Natural killer cell treated with Interleukin-12 subunit alpha and Interleukin-12 subunit beta and Interleukin-15 and Interleukin-18, amount 100 ng/mL, for 72 hours (primary cell): ENCODE data around the gene SNAPC3. TPM values are rescaled to one million over a fixed set of nuclear protein-coding genes. Genes with fewer than 3 reads are reported as not detected.
A peak's percentile ranks its signal among the peaks of the same experiment; 100 is the strongest.

Experiments used
- ATAC-seq, 2 donors: fragments of 150-1000 bp; cut with Tn5 transposase in 1 of 2; sonication (Bioruptor Pico), chemical (Tn5 transposase) in 1 of 2; 2 replicates each; pipeline ENCODE4 v1.10.0; 2021
- DNase-seq: peaks from one replicate; pipeline ENCODE4 v3.0.0; 2022; ENCODE audit warnings: low spot score
- H3K27ac Mint-ChIP-seq, 2 donors: 1 replicate in 1 of 2; 2 replicates in 1 of 2; pipeline ENCODE4 v1.8.0; 2022; ENCODE audit warnings: mixed read lengths in 2 of 2, mild to moderate bottlenecking in 1 of 2, moderate library complexity in 1 of 2
- H3K27me3 Mint-ChIP-seq, 2 donors: 1 replicate in 1 of 2; 2 replicates in 1 of 2; pipeline ENCODE4 v1.8.0; 2022; ENCODE audit warnings: mixed read lengths in 2 of 2
- H3K36me3 Mint-ChIP-seq: one replicate; pipeline ENCODE4 v1.8.0; 2022; ENCODE audit warnings: mixed read lengths
- H3K4me1 Mint-ChIP-seq, 2 donors: 1 replicate in 1 of 2; 2 replicates in 1 of 2; pipeline ENCODE4 v1.8.0; 2022; ENCODE audit warnings: low read depth in 2 of 2, mixed read lengths in 2 of 2, mild to moderate bottlenecking in 1 of 2
- H3K4me3 Mint-ChIP-seq: one replicate; pipeline ENCODE4 v1.8.0; 2022; ENCODE audit warnings: mixed read lengths
- H3K9me3 Mint-ChIP-seq: 2 replicates; pipeline ENCODE4 v1.8.0; 2022; ENCODE audit warnings: mixed read lengths
- total RNA-seq, 2 donors: library from RNA; stranded (reverse); gene quantifications; one replicate each; pipeline ENCODE4 v1.2.3, GENCODE V29; 2022

The SNAPC3 gene
- total RNA-seq, 2 donors from 2014 or later, result 27.2 to 38.3 TPM

DNA sequence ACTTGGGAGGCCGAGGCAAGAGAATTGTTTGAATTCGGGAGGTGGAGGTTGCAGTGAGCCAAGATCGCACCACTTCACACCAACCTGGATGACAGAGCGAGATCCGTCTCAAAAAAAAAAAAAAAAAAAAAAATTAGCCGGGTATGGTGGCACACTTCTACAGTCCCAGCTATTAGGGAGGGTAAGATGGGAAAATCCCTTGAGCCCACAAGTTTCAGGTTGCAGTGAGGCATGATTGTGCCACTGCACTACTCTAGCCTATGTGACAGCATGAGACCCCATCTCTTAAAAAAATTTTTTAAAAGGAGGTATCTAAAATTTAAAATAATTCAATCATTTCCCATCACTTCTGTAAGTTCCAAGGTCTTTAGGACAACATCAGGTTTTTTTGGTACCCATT is 62.1 kb downstream of the SNAPC3 start:
- Mint-ChIP-seq H3K27ac (peak overlapping the region in 1 of 2 donors; percentile 45), H3K36me3 (no peaks in the 10 kb centered on the region), H3K27me3 (no peaks in the 10 kb centered on the region), H3K4me1 (peaks cover 11 to 16% of the 10 kb centered on the region in 2 donors), H3K4me3 (no peak overlapping the region), H3K9me3 (no peaks in the 10 kb centered on the region)
- ATAC-seq (no peak), DNase-seq (no peak)

DNA sequence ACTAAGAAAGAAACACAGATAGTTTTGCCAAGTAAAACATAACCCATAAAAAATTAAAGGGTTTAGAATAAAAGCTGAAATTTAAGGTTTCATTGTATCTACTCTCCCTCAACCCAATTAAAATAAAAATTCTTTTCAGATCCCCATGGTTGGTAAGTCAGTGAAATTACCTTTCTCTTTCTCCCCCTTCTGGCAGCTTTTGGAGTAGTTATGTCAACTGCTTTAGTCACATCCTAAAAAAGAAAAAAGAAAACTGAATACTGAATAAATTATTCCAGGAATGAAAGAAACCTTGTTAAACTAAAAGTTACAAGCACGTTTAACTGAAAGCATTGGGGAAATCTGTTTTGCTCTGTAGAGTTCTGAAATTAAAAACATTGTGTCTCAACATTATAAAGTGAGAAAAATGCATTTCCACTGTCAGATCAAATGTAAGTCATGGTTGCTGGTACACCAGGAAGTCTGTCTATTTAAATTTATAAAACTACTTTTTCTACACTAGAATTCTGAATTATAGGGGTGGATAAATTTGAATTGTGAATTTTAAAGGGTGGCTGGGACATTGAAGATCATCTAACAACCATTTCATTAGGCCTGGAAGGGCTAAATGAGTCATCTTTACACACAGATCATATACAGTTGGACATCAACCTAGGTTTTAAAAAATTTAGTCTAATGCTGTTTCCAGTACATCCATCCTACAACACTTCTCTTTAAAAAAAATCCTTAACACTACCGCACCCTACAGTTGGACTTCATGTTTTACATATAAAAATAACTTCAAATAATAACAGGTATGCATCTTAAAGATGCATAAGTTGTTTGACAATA is 63.4 kb downstream of the SNAPC3 start:
- no peak for DNase-seq
- ATAC-seq, result no peak
- peak overlapping the region in 1 of 2 donors; percentile 45 for H3K27ac Mint-ChIP-seq

DNA sequence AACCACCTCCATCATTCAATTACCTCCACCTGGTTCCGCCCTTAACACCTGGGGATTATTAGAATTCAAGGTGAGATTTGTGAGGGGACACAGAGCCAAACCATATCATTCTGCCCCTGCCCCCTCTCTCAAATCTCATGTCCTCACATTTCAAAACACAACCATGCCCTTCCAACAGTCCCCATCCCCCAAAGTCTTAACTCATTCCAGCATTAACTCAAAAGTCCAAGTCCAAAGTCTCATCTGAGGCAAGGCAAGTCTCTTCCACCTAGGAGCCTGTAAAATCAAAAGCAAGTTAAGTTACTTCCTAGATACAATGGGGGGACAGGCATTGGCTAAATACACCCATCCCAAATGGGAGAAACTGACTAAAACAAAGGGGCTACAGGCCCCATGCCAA is 69.3 kb downstream of the SNAPC3 start:
- Mint-ChIP-seq H3K27me3 (no peaks in the 10 kb centered on the region), H3K4me1 (peaks cover 9 to 17% of the 10 kb centered on the region in 2 donors), H3K27ac (no peak overlapping the region), H3K9me3 (no peaks in the 10 kb centered on the region), H3K4me3 (no peak overlapping the region), H3K36me3 (peaks cover 16% of the 10 kb centered on the region)
- DNase-seq, result no peak
- no peak for ATAC-seq

More for the DNA sequence above, 63.4 kb downstream of the SNAPC3 start:
- peaks cover 11 to 16% of the 10 kb centered on the region in 2 donors for H3K4me1 Mint-ChIP-seq
- H3K9me3 Mint-ChIP-seq, result no peaks in the 10 kb centered on the region
- H3K27me3 Mint-ChIP-seq, result no peaks in the 10 kb centered on the region
- H3K36me3 Mint-ChIP-seq, result no peaks in the 10 kb centered on the region
- H3K4me3 Mint-ChIP-seq, result no peak overlapping the region

DNA sequence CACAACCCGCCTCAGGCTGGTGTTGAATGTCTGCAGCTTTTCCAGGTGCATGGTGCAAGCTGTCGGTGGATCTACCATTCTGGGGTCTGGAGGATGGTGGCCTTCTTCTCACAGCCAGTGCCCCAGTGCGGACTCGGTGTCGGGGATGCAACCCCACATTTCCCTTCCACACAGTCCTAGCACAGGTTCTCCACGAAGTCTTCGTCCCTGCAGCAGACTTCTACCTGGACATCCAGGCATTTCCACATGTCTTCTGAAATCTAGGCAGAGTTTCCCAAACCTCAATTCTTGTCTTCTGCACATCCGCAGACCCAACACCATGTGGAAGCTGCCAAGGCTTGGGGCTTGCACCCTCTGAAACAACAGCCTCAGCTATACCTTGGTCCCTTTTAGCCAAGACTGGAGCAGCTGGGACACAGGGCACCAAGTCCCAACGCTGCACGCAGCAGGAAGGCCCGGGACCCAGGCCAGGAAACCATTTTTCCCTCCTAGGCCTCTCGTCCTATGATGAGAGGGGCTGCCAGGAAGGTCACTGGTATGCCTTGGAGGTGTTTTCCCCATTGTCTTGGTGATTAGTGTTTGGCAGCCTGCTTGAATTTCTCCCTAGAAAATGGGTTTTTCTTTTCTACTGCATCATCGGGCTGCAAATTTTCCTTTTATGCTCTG is 69.9 kb downstream of the SNAPC3 start:
- DNase-seq (no peak), ATAC-seq (no peak)
- no peaks in the 10 kb centered on the region for H3K27me3 Mint-ChIP-seq
- H3K4me3 Mint-ChIP-seq, result no peak overlapping the region
- no peak overlapping the region for H3K27ac Mint-ChIP-seq
- H3K36me3 Mint-ChIP-seq, result peaks cover 16% of the 10 kb centered on the region
- no peaks in the 10 kb centered on the region for H3K9me3 Mint-ChIP-seq
- H3K4me1 Mint-ChIP-seq, result peaks cover 9 to 17% of the 10 kb centered on the region in 2 donors

DNA sequence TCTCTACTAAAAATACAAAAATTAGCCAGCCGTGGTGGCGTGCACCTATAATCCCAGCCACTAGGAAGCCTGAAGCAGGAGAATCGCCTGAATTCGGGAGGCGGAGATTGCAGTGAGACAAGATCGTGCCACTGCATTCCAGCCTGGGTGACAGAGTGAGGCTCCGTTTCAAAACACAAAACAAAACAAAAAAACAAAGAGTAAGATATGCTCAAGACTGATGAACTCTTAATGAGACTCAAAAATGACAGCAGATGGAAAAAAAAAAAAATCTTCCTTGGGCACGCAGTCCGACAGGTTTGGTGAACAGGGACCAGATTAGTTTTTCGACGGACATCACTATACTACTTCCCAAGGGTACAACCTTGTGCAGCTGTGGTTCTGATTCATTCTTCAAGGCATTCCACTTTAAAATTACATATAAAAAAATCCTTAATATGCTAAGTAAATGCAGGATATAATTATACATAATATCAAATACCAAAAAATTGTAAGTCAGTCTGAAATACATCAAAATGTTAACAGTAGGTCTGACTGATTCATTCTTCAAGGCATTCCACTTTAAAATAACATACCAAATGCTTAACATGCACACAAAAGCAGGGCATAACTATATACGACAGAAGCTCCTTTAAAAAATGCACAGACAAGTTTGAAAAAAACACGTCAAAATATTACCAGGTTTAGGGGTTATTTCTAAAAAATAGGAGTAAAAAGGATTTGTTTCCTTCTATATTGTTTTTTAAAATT is 75.7 kb downstream of the SNAPC3 start:
- ATAC-seq, result no peak
- Mint-ChIP-seq H3K27ac (no peak overlapping the region), H3K4me1 (peaks cover 16 to 30% of the 10 kb centered on the region in 2 donors)

DNA sequence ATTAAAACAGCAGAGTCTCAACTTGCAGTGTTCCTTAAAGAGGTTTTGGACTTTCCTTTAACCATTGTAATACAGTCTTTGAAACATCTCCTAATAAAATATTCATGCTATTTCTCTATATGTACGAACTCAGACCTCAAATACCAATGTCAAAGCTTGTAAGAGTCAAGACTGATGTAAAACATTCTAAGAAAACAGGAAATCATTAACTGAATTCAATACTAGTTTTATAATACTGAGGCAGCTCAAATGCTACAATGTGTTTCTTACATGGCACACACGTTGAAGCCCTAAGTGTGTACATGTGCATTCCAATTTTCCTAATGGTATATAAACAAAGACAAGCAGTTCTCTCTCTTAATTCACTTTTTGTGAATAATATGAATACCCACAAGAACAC is 76.5 kb downstream of the SNAPC3 start:
- Mint-ChIP-seq H3K9me3 (no peaks in the 10 kb centered on the region), H3K4me1 (peaks cover 15 to 28% of the 10 kb centered on the region in 2 donors), H3K27me3 (no peaks in the 10 kb centered on the region), H3K4me3 (no peak overlapping the region), H3K27ac (peak overlapping the region in 1 of 2 donors; percentile 61), H3K36me3 (peaks cover 7% of the 10 kb centered on the region)
- DNase-seq (no peak), ATAC-seq (no peak)

More for the DNA sequence above, 75.7 kb downstream of the SNAPC3 start:
- DNase-seq, result no peak
- H3K27me3 Mint-ChIP-seq, result no peaks in the 10 kb centered on the region
- peaks cover 9% of the 10 kb centered on the region for H3K36me3 Mint-ChIP-seq
- no peaks in the 10 kb centered on the region for H3K9me3 Mint-ChIP-seq
- H3K4me3 Mint-ChIP-seq, result no peak overlapping the region

DNA sequence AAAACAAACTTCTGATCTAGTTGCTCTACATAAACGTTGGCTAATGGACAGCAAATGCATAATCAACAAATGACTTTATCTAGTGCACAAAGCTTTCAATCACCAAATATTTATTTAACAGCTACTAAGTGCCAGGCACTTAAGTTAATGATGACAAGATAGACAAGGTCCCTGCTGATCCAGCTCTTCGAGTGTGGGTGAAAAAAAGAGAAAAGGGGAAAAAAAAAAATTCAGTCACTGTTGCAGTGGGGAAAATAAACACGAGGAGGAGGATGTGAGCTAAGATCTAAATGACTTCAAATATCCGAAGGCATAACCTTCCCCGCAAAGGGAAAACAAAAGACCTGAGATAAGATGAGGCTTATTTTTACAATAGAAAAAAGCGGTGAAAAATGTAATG is 78.5 kb downstream of the SNAPC3 start:
- Mint-ChIP-seq H3K36me3 (peaks cover 12% of the 10 kb centered on the region), H3K4me1 (peaks cover 15 to 28% of the 10 kb centered on the region in 2 donors), H3K9me3 (no peaks in the 10 kb centered on the region), H3K27ac (no peak overlapping the region), H3K4me3 (no peak overlapping the region), H3K27me3 (no peaks in the 10 kb centered on the region)
- DNase-seq, result no peak
- ATAC-seq, result no peak

DNA sequence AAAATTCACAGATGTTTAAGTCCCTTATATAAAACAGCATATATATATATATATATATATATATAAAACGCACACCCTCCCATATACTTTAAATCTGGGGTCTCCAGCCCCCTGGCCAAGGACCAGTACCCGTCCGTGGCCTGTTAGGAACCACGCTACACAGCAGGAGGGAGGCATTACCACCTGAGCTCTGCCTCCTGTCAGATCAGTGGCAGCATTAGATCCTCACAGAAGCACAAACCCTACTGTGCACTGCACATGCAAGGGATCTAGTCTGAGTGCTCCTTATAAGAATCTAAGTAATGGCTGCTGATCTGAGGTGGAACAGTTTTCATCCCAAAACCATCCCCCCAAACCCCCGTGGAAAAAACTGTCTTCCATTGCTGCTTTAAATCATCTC is 79.1 kb downstream of the SNAPC3 start:
- Mint-ChIP-seq H3K4me3 (no peak overlapping the region), H3K4me1 (peaks cover 15 to 35% of the 10 kb centered on the region in 2 donors), H3K36me3 (peaks cover 16% of the 10 kb centered on the region), H3K27me3 (no peaks in the 10 kb centered on the region), H3K27ac (peak overlapping the region in 1 of 2 donors; percentile 9), H3K9me3 (no peaks in the 10 kb centered on the region)
- no peak for DNase-seq
- no peak for ATAC-seq

DNA sequence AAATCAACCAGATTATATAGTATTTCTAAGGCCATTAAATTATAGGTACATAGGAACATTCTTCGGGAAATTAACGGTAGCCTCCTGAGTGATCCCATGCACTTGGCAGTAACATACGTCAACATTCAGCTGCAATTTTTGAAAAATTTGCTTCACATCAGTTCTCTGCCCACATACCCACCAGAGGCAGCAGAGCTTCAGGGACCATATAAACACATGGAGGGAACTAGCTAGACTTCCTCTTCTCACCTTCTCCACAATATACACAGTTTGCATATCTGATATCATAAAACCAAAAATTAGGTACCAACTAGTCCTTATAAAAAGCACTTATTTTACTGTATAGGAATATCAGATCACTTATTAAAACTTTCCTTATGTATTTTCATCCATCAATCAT is 83.2 kb downstream of the SNAPC3 start:
- no peaks in the 10 kb centered on the region for H3K27me3 Mint-ChIP-seq
- H3K36me3 Mint-ChIP-seq, result peaks cover 30% of the 10 kb centered on the region
- no peaks in the 10 kb centered on the region for H3K9me3 Mint-ChIP-seq
- H3K4me1 Mint-ChIP-seq, result peaks cover 23 to 49% of the 10 kb centered on the region in 2 donors
- no peak overlapping the region for H3K27ac Mint-ChIP-seq
- no peak overlapping the region for H3K4me3 Mint-ChIP-seq
- ATAC-seq, result no peak
- no peak for DNase-seq

DNA sequence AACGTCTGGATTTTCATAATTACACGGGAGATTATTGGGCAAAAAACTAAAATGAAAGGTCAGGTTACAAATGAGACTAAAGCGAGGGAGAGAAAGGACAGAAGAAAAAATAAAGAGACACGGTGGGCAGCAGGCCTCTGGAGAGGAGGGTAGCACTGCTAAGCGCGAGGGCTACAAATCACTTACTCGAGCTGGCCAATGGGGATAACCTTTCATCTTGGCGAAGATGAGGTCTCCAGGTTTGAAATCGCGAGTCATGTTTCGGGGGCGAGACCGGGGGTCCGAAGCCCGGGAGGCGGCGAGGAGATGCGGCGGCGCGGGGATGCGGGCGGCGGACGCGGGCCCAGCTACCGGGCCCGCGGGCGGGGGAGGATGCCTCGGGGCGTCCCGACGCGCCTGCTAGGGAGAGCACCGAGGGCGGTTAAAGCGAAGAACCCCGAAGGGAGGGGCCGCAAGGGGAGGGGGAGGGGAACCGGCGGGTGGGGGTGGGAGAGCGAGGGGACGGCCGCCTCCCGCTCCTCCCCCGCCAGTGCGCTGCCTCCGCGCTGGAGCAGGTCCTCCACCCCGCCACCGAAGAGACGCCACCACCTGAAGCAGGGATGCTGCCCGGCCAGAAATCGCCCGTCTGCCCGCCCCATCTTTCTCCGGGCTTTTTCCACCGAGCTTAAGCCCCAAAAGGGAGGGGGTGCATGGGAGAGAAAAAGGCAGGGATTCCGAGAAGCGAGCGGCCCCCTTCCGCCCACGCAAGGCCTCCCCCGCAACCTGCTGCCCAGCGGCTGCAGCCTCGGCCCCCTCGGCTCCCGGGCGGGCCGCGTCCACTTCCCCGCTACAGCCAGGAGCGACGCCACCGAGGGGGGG is 87.5 kb downstream of the SNAPC3 start:
- H3K4me1 Mint-ChIP-seq, result peaks cover 26 to 46% of the 10 kb centered on the region in 2 donors
- ATAC-seq, result peak; percentile 76 to 83
- H3K27me3 Mint-ChIP-seq, result peaks cover 0 to 5% of the 10 kb centered on the region in 2 donors
- H3K9me3 Mint-ChIP-seq, result no peaks in the 10 kb centered on the region
- peak overlapping the region; percentile 93 for H3K4me3 Mint-ChIP-seq
- peaks cover 24% of the 10 kb centered on the region for H3K36me3 Mint-ChIP-seq
- peak overlapping the region; percentile 92 to 97 for H3K27ac Mint-ChIP-seq
- DNase-seq, result peak; percentile 78

DNA sequence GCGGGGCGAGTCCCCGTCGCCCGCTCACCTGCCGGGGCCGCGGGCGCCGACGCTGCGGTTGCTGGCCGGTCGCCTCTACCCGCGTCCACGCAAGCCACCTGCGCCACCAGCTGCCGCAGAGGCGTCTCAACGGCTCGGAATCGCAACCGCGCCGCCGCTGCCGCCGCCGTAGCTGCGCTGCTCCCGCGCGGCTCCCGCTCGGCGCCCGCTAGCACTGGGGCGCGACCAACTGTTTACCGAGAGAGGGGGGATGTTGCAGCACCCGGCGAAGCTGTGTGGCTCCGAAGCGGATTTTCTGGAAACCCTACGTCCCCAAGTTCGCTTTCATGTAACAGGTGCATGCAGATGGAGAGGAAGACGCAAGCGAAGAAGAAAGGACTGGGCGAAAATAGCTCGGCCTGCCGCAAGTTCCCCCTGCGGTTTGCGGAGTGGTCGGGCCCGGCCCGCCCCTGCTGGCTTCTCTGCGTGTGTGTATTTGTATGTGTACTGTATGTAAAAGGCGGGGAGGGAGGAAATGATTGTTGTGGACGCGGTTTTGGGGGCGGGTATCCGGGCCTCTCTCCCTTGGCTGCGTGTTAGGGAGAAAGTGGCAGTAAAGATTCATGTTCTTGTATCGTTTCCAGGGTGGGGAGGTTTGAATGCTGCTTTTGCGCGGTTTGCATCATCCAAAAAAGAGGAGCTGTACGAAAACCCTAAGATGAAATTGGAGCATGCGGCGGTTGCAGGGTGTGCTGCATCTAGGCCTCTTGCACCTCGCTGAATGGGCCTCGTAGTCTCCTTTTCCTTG is 88.3 kb downstream of the SNAPC3 start, which contains the start of gene PSIP1:
PSIP1 (minus strand) TSS at position 182 of the 787 bp plus-strand sequence. CDS start 782 bp downstream, outside the sequence.
- peaks cover 26 to 42% of the 10 kb centered on the region in 2 donors for H3K4me1 Mint-ChIP-seq

More for the DNA sequence above, 88.3 kb downstream of the SNAPC3 start, which contains the start of gene PSIP1:
- peaks cover 21% of the 10 kb centered on the region for H3K36me3 Mint-ChIP-seq
- DNase-seq (peak; percentile 88), ATAC-seq (peak; percentile 91)
- H3K9me3 Mint-ChIP-seq, result no peaks in the 10 kb centered on the region
- H3K27me3 Mint-ChIP-seq, result peaks cover 0 to 5% of the 10 kb centered on the region in 2 donors
- H3K4me3 Mint-ChIP-seq, result peak within 1 kb of the TSS; percentile 93
- peak within 1 kb of the TSS; percentile 92 to 97 for H3K27ac Mint-ChIP-seq
